Measurements from ENCODE around the gene EFNA3.

EFNA3 gene

DNA sequence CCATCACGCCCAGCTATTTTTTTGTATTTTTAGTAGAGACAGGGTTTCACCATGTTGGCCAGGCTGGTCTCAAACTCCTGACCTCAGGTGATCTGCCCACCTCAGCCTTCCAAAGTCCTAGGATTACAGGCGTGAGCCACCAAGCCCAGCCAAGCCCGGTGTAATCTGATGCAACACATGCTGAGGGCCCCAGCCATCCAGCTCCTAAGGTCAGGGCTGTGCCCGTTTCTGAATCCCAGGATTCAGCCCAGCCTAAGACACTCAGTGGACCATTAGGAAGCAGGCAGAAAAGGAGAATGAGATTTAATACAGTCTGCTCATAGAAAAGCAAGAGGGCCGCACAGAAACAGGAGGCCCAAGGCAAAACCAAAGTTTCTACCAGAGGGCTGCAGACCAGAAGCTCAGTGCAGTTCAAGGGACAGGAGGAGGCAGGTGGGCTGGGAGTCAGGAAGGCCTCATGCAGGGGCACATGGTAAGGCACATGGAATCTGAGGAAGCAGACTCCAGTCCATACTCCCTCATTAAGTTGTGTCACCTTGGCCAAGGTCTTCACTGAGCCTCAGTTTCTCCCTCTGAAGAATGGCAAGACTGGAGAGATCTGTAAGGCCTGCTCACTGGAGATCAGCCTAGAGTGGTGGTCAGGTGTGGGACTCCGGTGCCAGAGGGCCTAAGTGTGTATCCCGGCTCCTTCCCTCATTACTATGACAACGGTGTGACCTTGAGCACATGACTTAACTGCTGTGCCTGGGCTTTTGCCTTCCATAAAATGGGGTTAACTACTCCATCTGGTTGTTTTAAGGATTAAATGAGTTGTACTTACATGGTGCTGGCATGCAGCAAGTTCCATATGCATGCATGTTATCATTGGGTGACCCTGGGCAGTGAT lies 29.9 kb upstream of the EFNA3 start:
- no peak overlapping the region for H3K27ac ChIP-seq (ENCODE audit: insufficient read depth, low read length, poor library complexity, severe bottlenecking)
- H3K4me1 ChIP-seq (ENCODE audit: control insufficient read depth, insufficient read depth, low read length, poor library complexity, severe bottlenecking), result peaks cover 25% of the 10 kb centered on the region
- H3K36me3 ChIP-seq (ENCODE audit: control insufficient read depth, insufficient read depth, low read length), result no peaks in the 10 kb centered on the region
- DNase-seq, result no peak
- H3K27me3 ChIP-seq (replicated peaks; ENCODE audit: control insufficient read depth, insufficient read depth, low read length, poor library complexity, severe bottlenecking), result no peaks in the 10 kb centered on the region
- H3K9me3 ChIP-seq (ENCODE audit: control insufficient read depth, low read length), result no peaks in the 10 kb centered on the region
- no peak overlapping the region for H3K4me3 ChIP-seq (ENCODE audit: insufficient read depth, low read depth, low read length, poor library complexity, severe bottlenecking)

DNA sequence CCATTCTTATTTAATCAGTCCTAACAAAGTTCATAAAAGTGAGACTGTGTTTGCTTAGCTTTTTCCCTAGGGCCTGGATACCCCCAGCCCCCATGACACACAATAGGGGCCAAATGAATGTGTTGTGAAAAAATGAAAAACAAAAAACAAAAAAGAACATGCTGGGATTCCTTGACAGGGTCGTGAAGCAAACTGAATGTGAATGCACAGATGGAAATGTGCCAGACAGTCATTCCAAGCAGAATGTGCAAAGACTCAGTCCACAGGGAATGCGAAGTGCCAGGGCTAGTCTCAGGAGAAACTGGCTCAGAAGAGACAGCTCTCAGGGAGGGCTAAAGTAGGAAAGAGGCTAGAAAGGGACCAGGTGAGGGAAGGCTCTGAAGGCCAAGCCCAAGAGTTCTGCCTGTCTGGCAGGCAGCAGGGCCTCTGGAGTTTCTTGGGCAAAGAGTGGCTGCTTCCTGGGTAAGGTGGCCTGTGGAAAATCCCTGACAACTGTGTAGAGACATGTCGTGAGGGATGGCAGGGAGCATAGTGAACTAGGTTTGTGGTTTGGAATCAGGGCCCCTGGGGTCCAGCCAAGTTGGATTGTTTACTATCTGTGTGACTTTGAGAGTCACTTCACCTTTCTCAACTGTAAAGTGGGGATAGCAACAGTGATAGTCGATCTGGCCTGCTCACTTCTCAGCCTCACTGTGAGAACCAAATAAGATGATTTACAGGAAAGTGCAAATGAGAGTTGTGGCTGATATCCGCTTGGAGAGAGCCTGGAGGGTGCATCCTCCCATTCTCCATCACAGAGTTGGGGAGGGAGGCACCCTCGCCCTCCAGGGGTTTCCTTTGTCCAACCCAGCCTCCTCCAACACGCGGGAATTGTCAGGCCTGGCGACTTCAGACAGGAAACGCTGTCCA lies 28.7 kb upstream of the EFNA3 start:
- H3K27me3 ChIP-seq (replicated peaks; ENCODE audit: control insufficient read depth, insufficient read depth, low read length, poor library complexity, severe bottlenecking), result no peaks in the 10 kb centered on the region
- H3K9me3 ChIP-seq (ENCODE audit: control insufficient read depth, low read length), result no peaks in the 10 kb centered on the region
- H3K4me3 ChIP-seq (ENCODE audit: insufficient read depth, low read depth, low read length, poor library complexity, severe bottlenecking), result peak overlapping the region; percentile 92
- peaks cover 25% of the 10 kb centered on the region for H3K4me1 ChIP-seq (ENCODE audit: control insufficient read depth, insufficient read depth, low read length, poor library complexity, severe bottlenecking)
- no peak for DNase-seq
- H3K27ac ChIP-seq (ENCODE audit: insufficient read depth, low read length, poor library complexity, severe bottlenecking), result peak overlapping the region; percentile 71
- no peaks in the 10 kb centered on the region for H3K36me3 ChIP-seq (ENCODE audit: control insufficient read depth, insufficient read depth, low read length)

DNA sequence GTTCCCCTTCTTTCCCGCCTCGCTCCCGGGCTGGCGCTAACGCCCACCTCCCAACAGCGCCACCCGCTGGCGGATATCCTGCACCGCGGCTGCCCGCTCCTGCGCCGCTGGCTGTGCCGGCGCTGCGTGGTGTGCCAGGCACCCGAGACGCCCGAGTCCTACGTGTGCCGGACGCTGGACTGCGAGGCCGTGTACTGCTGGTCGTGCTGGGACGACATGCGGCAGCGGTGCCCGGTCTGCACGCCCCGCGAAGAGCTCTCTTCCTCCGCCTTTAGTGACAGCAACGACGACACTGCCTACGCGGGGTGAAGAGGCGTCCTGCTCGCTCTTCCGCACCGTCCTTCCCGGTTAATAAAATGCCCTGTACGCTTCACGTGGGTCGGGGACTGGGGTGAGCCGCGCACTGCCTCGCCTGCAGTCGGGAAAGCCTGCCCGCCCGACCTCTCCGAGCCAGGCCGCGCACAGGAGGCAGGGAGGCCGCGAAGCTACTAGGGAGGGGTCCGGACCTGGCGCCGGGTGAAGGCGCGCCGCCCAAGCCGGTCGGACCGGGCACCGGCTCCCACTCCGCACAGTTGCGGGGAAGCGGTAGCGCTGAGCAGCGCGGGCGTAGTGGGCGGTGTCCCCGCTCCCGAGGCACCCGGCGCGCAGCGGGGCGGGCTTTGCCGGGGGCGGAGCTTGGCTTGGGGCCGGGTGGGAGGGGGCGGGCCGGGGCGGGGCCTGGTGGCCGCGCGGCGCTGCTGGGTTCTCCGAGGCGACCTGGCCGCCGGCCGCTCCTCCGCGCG lies 27.9 kb upstream of the EFNA3 start, which contains the start of gene ADAM15:
Gene ADAM15, plus strand, starts transcription at position 757 of the 782 bp plus-strand sequence. CDS start 71 bp downstream, outside the sequence.
- no peaks in the 10 kb centered on the region for H3K27me3 ChIP-seq (replicated peaks; ENCODE audit: control insufficient read depth, insufficient read depth, low read length, poor library complexity, severe bottlenecking)
- H3K4me3 ChIP-seq (ENCODE audit: insufficient read depth, low read depth, low read length, poor library complexity, severe bottlenecking), result peak within 1 kb of the TSS; percentile 92
- H3K36me3 ChIP-seq (ENCODE audit: control insufficient read depth, insufficient read depth, low read length), result no peaks in the 10 kb centered on the region
- H3K9me3 ChIP-seq (ENCODE audit: control insufficient read depth, low read length), result no peaks in the 10 kb centered on the region
- peak within 1 kb of the TSS; percentile 71 for H3K27ac ChIP-seq (ENCODE audit: insufficient read depth, low read length, poor library complexity, severe bottlenecking)
- peaks cover 25% of the 10 kb centered on the region for H3K4me1 ChIP-seq (ENCODE audit: control insufficient read depth, insufficient read depth, low read length, poor library complexity, severe bottlenecking)
- peak; percentile 71 to 78 (median 77) for DNase-seq

DNA sequence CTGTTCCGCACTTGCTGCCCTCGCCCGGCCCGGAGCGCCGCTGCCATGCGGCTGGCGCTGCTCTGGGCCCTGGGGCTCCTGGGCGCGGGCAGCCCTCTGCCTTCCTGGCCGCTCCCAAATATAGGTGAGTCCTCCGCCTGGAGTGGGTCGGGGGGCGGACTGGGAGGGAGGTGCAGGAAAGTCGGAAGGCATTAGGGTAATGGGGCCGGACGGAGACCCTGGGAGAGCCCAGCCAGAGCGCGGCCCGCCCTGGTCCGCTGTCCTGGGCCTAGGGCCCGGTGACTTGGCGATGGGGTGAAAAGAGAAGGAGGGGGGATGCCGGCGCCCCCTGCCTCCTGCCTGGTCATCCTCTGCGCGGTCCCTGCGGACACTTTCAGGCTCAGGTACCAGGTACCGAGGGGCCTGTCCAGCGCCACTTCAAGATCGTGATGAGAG lies 27.3 kb upstream of the EFNA3 start:
- peak overlapping the region; percentile 61 for H3K27ac ChIP-seq (ENCODE audit: insufficient read depth, low read length, poor library complexity, severe bottlenecking)
- peaks cover 3% of the 10 kb centered on the region for H3K36me3 ChIP-seq (ENCODE audit: control insufficient read depth, insufficient read depth, low read length)
- H3K4me1 ChIP-seq (ENCODE audit: control insufficient read depth, insufficient read depth, low read length, poor library complexity, severe bottlenecking), result peaks cover 25% of the 10 kb centered on the region
- H3K4me3 ChIP-seq (ENCODE audit: insufficient read depth, low read depth, low read length, poor library complexity, severe bottlenecking), result peak overlapping the region; percentile 90
- H3K9me3 ChIP-seq (ENCODE audit: control insufficient read depth, low read length), result no peaks in the 10 kb centered on the region
- no peaks in the 10 kb centered on the region for H3K27me3 ChIP-seq (replicated peaks; ENCODE audit: control insufficient read depth, insufficient read depth, low read length, poor library complexity, severe bottlenecking)
- DNase-seq, result no peak

DNA sequence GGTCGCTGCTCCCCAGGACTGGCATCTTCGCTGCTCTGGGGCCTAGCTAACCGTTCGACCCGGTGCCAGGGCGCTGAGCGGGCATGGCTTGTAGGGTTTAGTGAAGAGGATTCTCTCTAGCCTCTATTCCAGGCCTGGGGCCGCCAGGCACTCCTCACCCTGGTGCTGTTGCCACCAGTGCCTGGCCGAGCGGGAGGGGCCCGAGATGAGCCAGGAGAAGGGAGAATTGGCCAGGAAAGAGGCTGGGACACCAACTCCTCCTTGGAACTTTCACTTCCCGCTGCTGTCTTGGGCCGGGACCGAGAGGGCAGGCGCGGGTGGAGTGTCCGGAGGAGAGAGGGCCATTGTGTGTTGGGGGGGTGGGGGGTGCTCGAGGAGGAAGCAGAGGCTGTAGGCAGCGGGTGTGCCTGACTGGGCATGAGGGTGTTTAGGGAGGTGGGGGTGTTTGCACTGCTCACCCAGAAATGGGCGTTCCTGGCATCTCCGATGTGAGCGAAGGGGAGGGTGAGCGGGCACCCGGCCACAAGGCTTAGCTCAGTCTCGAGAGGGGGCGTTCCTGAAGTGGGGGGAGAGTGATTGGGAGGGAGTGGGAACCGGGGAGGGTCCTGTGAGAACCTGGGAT lies 26.7 kb upstream of the EFNA3 start:
- no peaks in the 10 kb centered on the region for H3K9me3 ChIP-seq (ENCODE audit: control insufficient read depth, low read length)
- H3K27ac ChIP-seq (ENCODE audit: insufficient read depth, low read length, poor library complexity, severe bottlenecking), result peak overlapping the region; percentile 61
- DNase-seq, result no peak
- no peaks in the 10 kb centered on the region for H3K27me3 ChIP-seq (replicated peaks; ENCODE audit: control insufficient read depth, insufficient read depth, low read length, poor library complexity, severe bottlenecking)
- H3K4me3 ChIP-seq (ENCODE audit: insufficient read depth, low read depth, low read length, poor library complexity, severe bottlenecking), result peak overlapping the region; percentile 90
- peaks cover 7% of the 10 kb centered on the region for H3K36me3 ChIP-seq (ENCODE audit: control insufficient read depth, insufficient read depth, low read length)
- peaks cover 25% of the 10 kb centered on the region for H3K4me1 ChIP-seq (ENCODE audit: control insufficient read depth, insufficient read depth, low read length, poor library complexity, severe bottlenecking)

DNA sequence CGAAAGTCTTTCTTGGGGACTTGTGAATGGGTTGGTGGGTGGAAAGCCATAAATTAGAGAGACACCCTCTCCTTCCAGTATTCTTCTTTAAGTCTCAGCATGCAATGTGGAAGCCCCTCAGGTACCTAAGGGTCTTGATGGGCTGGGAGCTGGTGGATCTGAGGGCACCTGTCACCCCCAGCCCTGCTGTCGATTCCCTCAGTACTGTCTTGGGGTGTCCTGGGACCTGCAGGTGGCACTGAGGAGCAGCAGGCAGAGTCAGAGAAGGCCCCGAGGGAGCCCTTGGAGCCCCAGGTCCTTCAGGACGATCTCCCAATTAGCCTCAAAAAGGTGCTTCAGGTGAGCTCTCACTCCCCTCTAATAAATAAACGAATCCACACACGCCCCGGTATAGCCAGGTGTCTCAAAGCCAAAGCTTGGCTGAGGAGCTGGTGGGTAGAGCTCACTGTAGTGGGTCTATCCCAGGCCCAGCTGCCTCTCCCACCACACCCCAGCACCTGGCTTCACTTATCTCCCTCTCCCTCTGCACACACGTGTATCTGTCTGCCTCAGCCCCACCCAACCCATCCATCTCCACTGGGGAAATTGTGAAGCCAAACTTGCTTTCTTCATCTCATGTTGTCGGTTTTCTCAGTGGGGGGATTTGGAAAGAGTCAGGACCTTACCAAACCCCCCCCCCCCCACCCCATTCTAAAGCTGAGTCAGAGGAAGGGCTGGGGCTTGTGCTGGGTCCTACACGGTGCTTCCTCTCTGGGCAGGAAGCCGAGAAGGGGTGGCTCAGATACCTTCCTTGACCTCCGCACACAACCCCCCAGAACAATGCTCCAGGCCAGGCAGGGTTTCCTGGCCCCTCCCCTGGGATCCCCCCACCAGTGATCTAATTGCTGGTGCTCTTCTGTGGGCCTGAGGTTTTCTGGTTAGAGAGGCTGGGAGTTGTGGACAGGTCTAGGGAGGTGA lies 25.9 kb upstream of the EFNA3 start:
- Histone ChIP-seq H3K4me3 (ENCODE audit: insufficient read depth, low read depth, low read length, poor library complexity, severe bottlenecking) (peak overlapping the region; percentile 90), H3K27ac (ENCODE audit: insufficient read depth, low read length, poor library complexity, severe bottlenecking) (peak overlapping the region; percentile 15), H3K9me3 (ENCODE audit: control insufficient read depth, low read length) (no peaks in the 10 kb centered on the region), H3K36me3 (ENCODE audit: control insufficient read depth, insufficient read depth, low read length) (peaks cover 15% of the 10 kb centered on the region), H3K4me1 (ENCODE audit: control insufficient read depth, insufficient read depth, low read length, poor library complexity, severe bottlenecking) (peaks cover 25% of the 10 kb centered on the region), H3K27me3 (replicated peaks; ENCODE audit: control insufficient read depth, insufficient read depth, low read length, poor library complexity, severe bottlenecking) (no peaks in the 10 kb centered on the region)
- no peak for DNase-seq

DNA sequence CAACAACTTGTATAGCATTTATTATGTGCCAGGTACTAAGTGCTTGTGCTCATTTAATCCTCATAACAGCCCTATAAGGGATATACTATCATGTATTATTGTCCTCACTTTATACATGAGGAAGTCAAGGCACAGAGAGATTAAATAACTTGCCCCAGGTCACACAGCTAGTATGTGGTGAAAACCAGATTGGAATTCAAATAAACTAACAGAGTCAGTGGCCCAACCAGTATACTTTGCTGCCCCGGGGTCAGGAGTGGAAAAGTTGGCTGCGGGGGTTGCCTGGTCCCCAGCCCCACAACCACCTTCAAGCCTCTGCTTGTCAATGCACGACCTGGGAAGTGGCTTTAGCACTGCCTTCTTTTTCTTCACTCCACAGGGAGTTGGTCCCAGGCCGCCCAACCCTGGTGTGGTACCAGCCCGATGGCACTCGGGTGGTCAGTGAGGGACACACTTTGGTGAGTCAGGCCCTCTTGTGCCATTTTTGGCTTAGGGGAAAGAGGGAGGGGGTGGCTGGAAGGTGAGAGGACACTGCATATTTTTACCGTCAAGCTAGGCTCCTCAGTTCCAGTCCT lies 25.0 kb upstream of the EFNA3 start:
- DNase-seq, result no peak
- Histone ChIP-seq H3K27ac (ENCODE audit: insufficient read depth, low read length, poor library complexity, severe bottlenecking) (no peak overlapping the region), H3K27me3 (replicated peaks; ENCODE audit: control insufficient read depth, insufficient read depth, low read length, poor library complexity, severe bottlenecking) (no peaks in the 10 kb centered on the region), H3K4me3 (ENCODE audit: insufficient read depth, low read depth, low read length, poor library complexity, severe bottlenecking) (no peak overlapping the region), H3K9me3 (ENCODE audit: control insufficient read depth, low read length) (no peaks in the 10 kb centered on the region), H3K36me3 (ENCODE audit: control insufficient read depth, insufficient read depth, low read length) (peaks cover 23% of the 10 kb centered on the region), H3K4me1 (ENCODE audit: control insufficient read depth, insufficient read depth, low read length, poor library complexity, severe bottlenecking) (peaks cover 25% of the 10 kb centered on the region)

DNA sequence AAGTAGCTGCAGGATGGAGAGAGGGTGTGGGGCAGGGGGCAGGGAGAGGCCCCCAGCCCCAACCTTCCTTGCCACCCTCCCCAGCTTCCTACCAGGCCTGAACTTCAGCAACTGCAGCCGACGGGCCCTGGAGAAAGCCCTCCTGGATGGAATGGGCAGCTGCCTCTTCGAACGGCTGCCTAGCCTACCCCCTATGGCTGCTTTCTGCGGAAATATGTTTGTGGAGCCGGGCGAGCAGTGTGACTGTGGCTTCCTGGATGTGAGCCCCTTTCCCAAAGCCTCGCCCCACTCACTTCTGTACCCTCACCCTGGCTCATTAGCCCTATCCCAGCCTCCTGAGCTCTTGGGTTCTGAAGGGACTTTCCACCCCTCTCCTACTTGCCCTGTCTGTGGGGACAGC lies 21.5 kb upstream of the EFNA3 start:
- Histone ChIP-seq H3K9me3 (ENCODE audit: control insufficient read depth, low read length) (no peaks in the 10 kb centered on the region), H3K36me3 (ENCODE audit: control insufficient read depth, insufficient read depth, low read length) (peaks cover 28% of the 10 kb centered on the region), H3K27ac (ENCODE audit: insufficient read depth, low read length, poor library complexity, severe bottlenecking) (no peak overlapping the region), H3K4me3 (ENCODE audit: insufficient read depth, low read depth, low read length, poor library complexity, severe bottlenecking) (no peak overlapping the region), H3K27me3 (replicated peaks; ENCODE audit: control insufficient read depth, insufficient read depth, low read length, poor library complexity, severe bottlenecking) (no peaks in the 10 kb centered on the region), H3K4me1 (ENCODE audit: control insufficient read depth, insufficient read depth, low read length, poor library complexity, severe bottlenecking) (peaks cover 24% of the 10 kb centered on the region)
- no peak for DNase-seq

Data from effector memory CD4-positive, alpha-beta T cell (primary cell).